Measurements from ENCODE around the gene ROMO1.

- TF ChIP-seq CTCF (IDR thresholded peaks at IDR 0.05) (no peak), POLR2A (IDR thresholded peaks at IDR 0.05) (no peak)
Observed at GRCh38 chr20:35729283-35729807, 30.1 kb downstream of the ROMO1 start.
